ENCODE measurements around the gene PCYT2.
"Not testable (repeated sequence)": the region's sequence is repeated elsewhere in the genome, so short reads cannot be mapped to it uniquely, and the experiment has no call there.

Gene PCYT2

DNA sequence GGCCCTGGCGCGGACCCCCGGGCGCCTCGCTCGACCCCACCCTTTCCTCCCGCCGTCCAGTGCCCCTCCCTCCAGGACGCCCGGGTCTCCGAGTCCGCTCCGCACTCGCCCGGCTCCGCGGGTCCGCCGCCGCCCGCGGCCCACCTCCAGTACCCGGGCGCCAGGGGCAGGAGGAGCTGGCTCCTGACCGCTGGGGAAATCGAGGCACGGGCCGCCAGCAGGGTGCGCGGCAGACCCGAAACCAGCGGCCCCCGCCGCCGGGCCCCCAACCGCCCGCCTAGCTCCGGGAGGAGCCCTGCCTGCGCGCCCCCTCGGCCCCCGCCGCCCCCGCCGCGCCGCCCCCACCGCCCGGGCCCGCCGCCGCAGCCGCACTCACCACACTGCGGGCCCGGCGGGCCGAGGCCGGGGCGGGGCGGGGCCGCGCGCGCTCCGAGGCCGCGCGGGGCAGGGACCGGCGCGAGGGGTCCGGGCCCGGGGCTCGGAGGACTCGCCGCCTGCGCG lies 16.0 kb upstream of the PCYT2 start:
- no peak for DNase-seq

GRCh38 chr17:81926451-81927151 lies 15.4 kb upstream of the PCYT2 start:
- DNase-seq = peak; percentile 91

- DNase-seq = no peak
Observed at GRCh38 chr17:81925860-81926450, 14.8 kb upstream of the PCYT2 start.

DNA sequence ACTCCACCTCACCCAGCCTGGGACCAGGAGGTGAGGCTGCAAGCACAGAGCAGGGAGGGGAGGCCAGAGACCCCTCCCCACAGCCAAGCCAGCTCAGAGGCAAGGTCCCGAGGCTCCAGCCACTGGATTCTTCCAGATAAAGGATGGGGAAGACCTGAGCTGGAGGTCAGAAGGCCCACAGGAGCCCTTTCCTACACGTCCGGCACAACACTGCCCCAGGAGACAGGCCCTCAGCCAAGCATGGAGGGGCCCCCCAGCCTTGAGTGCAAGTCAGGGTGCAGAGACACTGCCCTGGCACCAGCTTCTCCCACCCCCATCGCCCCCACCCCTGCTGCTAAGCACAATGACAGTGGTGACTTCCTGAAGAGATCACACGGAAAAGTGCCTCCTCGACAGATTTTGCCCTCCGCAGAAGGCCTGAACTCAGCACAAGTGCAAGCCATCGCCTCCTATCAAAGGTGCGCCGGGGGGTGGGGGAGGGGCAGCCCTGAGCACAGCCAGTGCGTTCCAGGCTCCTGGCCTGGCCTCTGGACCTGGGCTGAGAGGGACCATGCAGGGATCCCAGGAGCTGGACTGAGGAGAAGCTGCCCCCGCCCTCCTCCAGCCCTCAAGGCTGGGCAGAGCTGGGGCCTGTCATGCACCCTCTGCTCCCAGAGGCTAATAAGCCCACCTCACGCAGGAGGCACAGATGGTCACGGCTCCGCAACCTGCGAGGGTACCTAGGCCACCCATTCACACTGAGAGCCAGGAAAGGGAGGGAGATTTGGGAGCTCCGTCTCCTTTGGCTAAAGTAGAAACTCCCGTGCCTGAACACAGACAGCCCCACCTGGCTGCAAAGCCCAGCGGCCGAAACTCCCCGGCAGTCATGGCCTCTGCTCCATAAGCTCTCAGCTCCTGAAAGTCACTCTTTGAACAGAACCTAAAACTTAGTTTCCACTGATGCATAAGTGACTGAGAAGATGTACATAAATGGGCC lies 13.6 kb upstream of the PCYT2 start:
- DNase-seq = no peak

DNA sequence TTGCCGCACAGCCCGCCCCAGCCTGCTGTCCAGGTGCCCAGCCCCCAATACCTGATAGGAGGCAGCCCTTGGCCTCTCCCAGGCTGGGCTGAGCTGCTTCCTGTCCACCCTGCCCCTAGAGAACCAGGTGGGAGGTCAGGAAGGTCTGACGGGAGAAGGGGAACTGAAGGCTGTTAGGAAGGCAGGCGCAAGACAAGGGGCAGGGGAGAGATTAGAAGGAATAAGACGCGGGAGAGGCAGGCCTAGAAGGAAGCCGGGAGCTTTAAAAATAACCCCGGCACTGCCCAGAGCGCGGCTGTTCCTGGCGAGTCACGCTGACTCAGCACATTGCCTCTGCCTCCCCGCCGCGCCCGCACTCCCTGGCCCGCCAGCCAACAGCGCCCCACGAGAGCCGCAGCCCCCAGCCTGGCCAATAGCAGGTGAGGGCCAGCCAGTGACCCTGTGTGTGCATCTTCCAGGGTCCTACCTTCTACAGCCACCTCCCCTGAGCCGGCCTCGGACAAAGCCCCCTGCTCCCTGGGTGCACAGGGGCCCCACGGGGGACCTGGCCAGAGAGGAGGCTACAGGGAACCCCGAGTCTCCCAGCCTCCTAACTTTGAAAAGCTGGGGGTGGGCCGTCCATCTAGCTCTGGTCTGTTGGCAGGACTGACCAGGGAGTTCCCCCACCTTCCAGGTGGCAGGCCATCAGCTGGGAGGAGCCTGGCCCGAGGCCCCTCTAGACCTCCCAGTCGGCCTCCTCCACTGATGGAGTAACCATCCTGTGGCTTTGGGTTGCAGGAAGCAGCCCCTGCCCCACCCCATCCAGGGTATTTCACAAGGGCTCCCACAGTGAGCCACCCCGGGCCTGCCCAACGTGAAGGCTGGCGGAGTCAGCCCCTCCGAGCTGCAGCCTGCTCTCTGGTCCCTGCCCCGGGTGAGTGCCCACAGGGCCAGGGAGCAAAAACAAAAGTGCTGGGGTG lies 12.4 kb upstream of the PCYT2 start:
- DNase-seq = peak; percentile 74

GRCh38 chr17:81922566-81923301 lies 11.5 kb upstream of the PCYT2 start:
- no peak for DNase-seq

DNA sequence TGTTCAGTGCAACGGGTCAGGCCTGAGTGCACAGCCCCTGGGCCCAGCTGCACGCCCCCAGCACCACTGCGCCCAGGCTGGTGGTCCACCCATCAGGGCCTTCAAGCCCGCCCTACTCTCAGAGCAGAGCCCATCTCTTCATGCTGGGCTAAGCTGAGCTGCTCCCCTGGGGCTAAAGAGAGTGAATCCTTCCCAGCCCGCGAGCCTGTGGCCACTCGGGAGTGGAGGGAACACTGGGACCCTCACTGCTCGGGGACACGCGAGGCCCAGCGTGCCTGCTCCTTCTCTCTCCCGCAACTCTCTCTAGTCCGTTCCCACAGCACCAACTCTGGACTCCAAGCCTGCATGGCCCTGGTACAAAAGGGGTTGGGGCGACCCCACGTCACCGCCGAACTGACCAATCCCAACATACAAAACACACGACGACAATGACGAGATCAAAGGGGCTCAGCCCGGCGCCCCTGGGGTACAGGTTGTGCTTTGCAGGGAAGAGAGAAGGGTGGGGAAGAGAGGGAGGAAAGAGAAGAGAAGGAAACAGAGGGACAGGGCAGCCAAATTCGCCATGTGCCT lies 10.9 kb upstream of the PCYT2 start:
- DNase-seq = no peak

- no peak for DNase-seq
Observed at GRCh38 chr17:81921537-81921862, 10.3 kb upstream of the PCYT2 start.

GRCh38 chr17:81920612-81921536 lies 9.7 kb upstream of the PCYT2 start:
- DNase-seq = no peak

DNA sequence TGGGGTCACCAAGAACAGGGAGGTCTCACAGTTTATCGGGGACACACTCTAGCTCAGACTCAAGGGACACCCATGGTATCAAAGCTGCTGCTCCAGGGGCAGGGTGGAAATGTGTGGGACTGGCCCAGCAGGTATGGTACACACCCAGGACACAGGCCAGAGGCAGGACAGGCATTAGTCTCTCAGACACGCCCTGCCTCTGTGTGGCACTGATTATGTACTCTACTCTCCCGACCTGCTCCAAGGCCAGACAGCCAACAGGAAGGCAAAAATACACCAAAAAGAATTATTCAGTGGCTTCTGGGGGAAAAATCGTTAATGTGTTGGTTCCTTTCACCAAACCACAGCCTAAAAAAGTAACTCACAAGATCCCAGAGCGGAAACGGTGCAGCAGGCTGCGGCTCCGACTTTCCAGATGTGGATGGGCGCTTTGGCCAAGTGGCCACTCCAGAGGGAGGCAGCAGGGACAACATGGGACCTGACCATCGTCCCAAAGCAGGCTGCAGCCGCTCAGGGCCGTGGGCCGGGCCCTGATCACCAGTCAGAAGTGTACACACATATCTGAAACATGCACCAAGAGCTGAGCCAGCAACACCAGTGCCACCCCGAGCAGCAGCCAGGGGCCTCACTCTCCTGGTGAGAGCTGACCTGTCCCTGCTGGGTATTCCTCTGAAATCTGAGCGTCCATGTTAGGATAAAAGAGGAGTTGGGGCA lies 7.8 kb upstream of the PCYT2 start:
- DNase-seq = no peak

- not testable (repeated sequence) for DNase-seq
Observed at GRCh38 chr17:81918333-81918669, 7.1 kb upstream of the PCYT2 start.

DNA sequence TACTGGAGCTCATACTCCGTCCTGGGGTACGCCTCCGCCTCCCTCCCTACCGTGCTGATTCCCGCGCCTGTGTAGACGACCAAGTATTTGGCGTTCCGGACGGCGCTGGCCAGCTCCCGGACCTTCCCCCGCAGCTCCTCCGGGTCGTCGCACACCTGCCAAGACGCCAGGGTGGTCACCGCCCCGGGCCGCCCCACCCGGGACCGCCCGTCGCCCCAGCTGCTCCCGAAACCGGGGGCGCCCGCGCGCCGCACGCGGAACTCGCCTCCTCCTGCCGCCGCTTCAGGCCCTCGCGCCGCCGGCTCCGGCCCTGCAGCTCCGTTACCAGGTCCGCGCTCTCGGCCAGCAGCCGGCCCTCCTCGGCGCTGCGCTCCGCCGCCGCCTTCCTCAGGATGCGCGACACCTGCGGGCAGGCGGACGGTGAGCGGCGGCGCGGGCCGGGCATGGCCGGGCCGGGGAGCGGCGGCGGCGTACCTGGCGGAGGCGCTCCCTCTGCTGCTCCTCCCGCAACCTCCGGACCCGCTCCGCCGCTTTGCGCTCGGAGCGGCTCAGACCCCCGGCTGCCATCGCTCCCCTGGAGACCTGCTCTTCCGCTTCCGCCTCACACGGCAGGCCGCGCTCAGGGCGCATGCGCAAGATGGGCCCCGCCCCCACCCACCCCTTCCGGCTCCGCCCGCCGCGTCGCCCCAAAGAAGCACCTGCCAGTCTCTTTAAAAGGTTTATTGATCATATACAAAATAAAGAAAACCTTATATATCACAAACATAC lies 6.5 kb upstream of the PCYT2 start, which contains the start of gene SIRT7:
Gene SIRT7 (minus strand): TSS at position 612 of the 768 bp plus-strand sequence. CDS start 45 bp downstream, at position 567.
- DNase-seq = peak; percentile 74

GRCh38 chr17:81916234-81917001 lies 5.2 kb upstream of the PCYT2 start:
- DNase-seq = peak; percentile 74

- DNase-seq = no peak
Observed at GRCh38 chr17:81915331-81915730, 4.1 kb upstream of the PCYT2 start.

- no peak for DNase-seq
Observed at GRCh38 chr17:81914103-81914850, 3.1 kb upstream of the PCYT2 start.

DNA sequence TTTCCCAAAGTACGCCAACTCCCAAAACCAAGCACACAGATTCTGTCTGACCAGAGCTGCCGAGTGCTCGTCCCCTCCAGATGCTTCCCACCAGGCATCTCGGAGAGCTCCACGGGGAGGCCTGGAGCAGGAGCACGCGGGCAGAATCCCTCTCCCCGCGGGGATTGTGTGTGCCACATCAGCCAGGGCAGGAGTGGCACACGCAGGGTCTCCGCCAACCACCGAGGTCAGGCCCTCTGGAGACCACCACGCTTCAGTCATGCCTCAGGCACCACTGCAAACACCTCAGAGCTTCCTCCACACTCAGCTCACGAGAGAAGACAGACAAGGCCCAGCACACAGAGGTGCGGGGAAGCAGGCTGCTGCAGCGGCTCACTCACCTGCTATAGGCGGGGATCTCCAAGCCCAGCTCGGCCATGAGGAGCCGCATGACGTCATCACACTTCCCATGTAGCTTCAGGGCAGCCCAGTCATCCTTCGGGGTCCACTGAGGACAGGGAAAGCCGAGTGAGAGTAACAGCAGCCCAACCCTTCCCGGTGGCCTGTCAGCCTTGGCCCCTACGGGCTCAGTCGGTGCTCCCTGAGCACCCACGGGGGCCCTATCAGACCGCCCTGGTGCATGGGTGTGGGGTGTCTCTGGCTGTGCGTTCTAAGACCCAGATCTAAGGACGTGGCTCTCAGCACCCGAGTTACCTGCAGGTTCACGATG lies 2.3 kb upstream of the PCYT2 start:
- no peak for DNase-seq

All from EL (cell line).